Measurements from ENCODE around the gene BSN. TPM values are rescaled to one million over a fixed set of nuclear protein-coding genes. Genes with fewer than 3 reads are reported as not detected.
A peak's percentile ranks its signal among the peaks of the same experiment; 100 is the strongest.

The BSN gene
- total and polyA plus RNA-seq, 12 donors, result 0.06 to 1.4 (median 0.62) TPM

GRCh38 chr3:49623071-49623470, 68.8 kb downstream of the BSN start:
- WGBS, 2 donors, result 92 to 94% methylated on average over 1 of the region's 1 CpG
- DNase-seq (no peak), ATAC-seq (no peak)
- Histone ChIP-seq H3K36me3 (no peaks in the 10 kb centered on the region), H3K27me3 (no peaks in the 10 kb centered on the region), H3K27ac (no peak overlapping the region), H3K9me3 (no peaks in the 10 kb centered on the region), H3K4me1 (no peaks in the 10 kb centered on the region), H3K4me3 (no peak overlapping the region)
- intact Hi-C loops (cut with DNase I), result no loop called here
- no peak for TF ChIP-seq CTCF (IDR thresholded peaks at IDR 0.05)

GRCh38 chr3:49625071-49625470, 70.8 kb downstream of the BSN start:
- Histone ChIP-seq H3K4me1 (no peaks in the 10 kb centered on the region), H3K9me3 (no peaks in the 10 kb centered on the region), H3K27ac (no peak overlapping the region), H3K36me3 (no peaks in the 10 kb centered on the region), H3K27me3 (no peaks in the 10 kb centered on the region), H3K4me3 (no peak overlapping the region)
- WGBS, 2 donors, result 96% methylated on average over 13 of the region's 13 CpGs
- DNase-seq (no peak), ATAC-seq (no peak)
- TF ChIP-seq CTCF (IDR thresholded peaks at IDR 0.05), result no peak
- intact Hi-C loops (cut with DNase I), result no loop called here

- ATAC-seq (no peak), DNase-seq (no peak)
- no peaks in the 10 kb centered on the region for H3K4me1 ChIP-seq
- H3K4me3 ChIP-seq, result no peak overlapping the region
- no peaks in the 10 kb centered on the region for H3K27me3 ChIP-seq
- no peaks in the 10 kb centered on the region for H3K9me3 ChIP-seq
- intact Hi-C loops (cut with DNase I), result no loop called here
- no peak for TF ChIP-seq CTCF (IDR thresholded peaks at IDR 0.05)
- WGBS, 2 donors, result 66 to 67% methylated on average over 8 of the region's 8 CpGs
- H3K36me3 ChIP-seq, result no peaks in the 10 kb centered on the region
- H3K27ac ChIP-seq, result no peak overlapping the region
Observed at GRCh38 chr3:49626101-49626581, 71.9 kb downstream of the BSN start.

GRCh38 chr3:49626796-49627195, 72.5 kb downstream of the BSN start:
- WGBS, 2 donors, result 88 to 93% methylated on average over 1 of the region's 1 CpG
- ATAC-seq, result peak in 1 of 8 donors; percentile 26

More at GRCh38 chr3:49626796-49627195, 72.5 kb downstream of the BSN start:
- Histone ChIP-seq H3K4me1 (no peaks in the 10 kb centered on the region), H3K27me3 (no peaks in the 10 kb centered on the region), H3K36me3 (no peaks in the 10 kb centered on the region), H3K4me3 (no peak overlapping the region), H3K27ac (no peak overlapping the region), H3K9me3 (peaks cover 0 to 5% (median 0%) of the 10 kb centered on the region in 11 donors)
- no peak for TF ChIP-seq CTCF (IDR thresholded peaks at IDR 0.05)
- intact Hi-C loops (cut with DNase I), result no loop called here
- DNase-seq, result no peak

Measured in heart right ventricle (tissue), 16 donors.